Right lobe of liver (tissue), 6 donors: Measurements from ENCODE around the gene CACNA1F. TPM values are rescaled to one million over a fixed set of nuclear protein-coding genes. Genes with fewer than 3 reads are reported as not detected.

Source experiments
- ATAC-seq, 4 donors: fragments of 200-7000 bp; cut with Tn5 transposase; one replicate each; pipeline ENCODE4 v1.9.1; 2020; ENCODE audit warnings: mild to moderate bottlenecking in 4 of 4, moderate library complexity in 4 of 4
- DNase-seq, 3 donors: peaks; one replicate each; pipeline ENCODE4 v3.0.0-alpha.2; 2020
- H3K27ac ChIP-seq, 3 donors: fragments of 200-600 bp; one replicate each; pipeline ENCODE4 v1.8.0; 2022
- H3K27me3 ChIP-seq, 2 donors: fragments of 200-600 bp; one replicate each; pipeline ENCODE4 v1.8.0; 2022
- H3K36me3 ChIP-seq, 4 donors: fragments of 200-600 bp; sonication (generic) in 1 of 4; one replicate each; pipeline versions ENCODE4 v1.5.1 to v1.8.0; 2017 to 2022; ENCODE audit warnings: control low read depth in 1 of 4
- H3K4me1 ChIP-seq, 4 donors: fragments of 200-600 bp; sonication (generic) in 1 of 4; one replicate each; pipeline versions ENCODE4 v1.5.1 to v1.8.0; 2017 to 2022; ENCODE audit warnings: control low read depth in 1 of 4
- H3K4me3 ChIP-seq, 3 donors: fragments of 200-600 bp; one replicate each; pipeline ENCODE4 v1.8.0; 2022
- H3K9me3 ChIP-seq, 4 donors: fragments of 200-600 bp; sonication (generic) in 1 of 4; one replicate each; pipeline versions ENCODE4 v1.5.1 to v1.8.0; 2017 to 2022; ENCODE audit warnings: control low read depth in 1 of 4
- POLR2A ChIP-seq: fragments of 450-650 bp; IDR thresholded peaks from one replicate; pipeline ENCODE4 v1.6.1; 2017; ENCODE audit warnings: antibody characterized with exemption, mild to moderate bottlenecking
- WGBS: methylation state at CpG from one replicate; pipeline ENCODE4 v1.1.6; 2018; ENCODE audit warnings: low coverage, low lambda C conversion rate; ENCODE audit not compliant: insufficient coverage; ENCODE audit errors: missing lambda C conversion rate; 5-methylcytosine and 5-hydroxymethylcytosine counted together
- intact Hi-C, 2 donors: fragments of 100-400 bp; cut with DNase I; formaldehyde crosslinking; loops; one replicate each; pipeline versions ENCODE4 v1.11.2 to v1.14.1; 2022
- total RNA-seq, 6 experiments: library from RNA; depleted of rRNA in 2 of 6; stranded (reverse); fragments of >200 nt in 2 of 6; fragmentation: NEBNext Ultra II Directional in 3 of 6; extraction: Animal tissue kit (Norgen Biotek cat#: 25700) in 3 of 6; gene quantifications; one replicate each; pipeline versions ENCODE4 v1.1.0 to v1.2.4, GENCODE V29; 2016 to 2023
- TF ChIP-seq, protein P1 (sequence below), 4 donors: fragments of 200-600 bp in 3 of 4; fragments of 450-650 bp in 1 of 4; IDR thresholded peaks; one replicate each; pipeline versions ENCODE4 v1.5.1 to v1.8.0; 2016 to 2022; ENCODE audit warnings: antibody characterized with exemption in 4 of 4, mild to moderate bottlenecking in 2 of 4
- donor health status: DM: no; HTN: yes; CAD: no.
- donor health status: DM: no; HTN: no; CAD: no.
- donor health status: DM: no; HTN: no; CAD: no.
- donor health status: DM: no; HTN: yes; CAD: no.
- donor health status: DM: no; HTN: yes; CAD: no.

Gene CACNA1F
- total RNA-seq, 6 experiments from 2014 or later, result 0.06 TPM; not detected in 5

DNA sequence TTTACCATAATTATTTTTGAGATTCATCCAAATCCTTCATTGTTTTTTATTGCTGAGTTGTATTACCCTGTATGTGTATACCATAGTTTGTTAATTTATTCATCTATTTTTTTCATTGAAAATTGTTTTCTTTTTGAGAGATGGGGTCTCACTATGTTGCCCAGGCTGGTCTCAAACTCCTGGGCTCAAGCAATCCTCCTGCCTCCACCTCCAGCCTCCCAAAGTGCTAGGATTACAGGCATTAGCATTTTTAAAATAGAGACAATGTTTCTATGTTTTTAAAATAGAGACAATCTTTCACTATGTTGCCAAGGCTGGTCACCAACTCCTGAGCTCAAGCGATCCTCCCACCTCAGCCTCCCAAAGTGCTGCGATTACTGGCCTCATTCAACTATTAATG is 72.2 kb downstream of the CACNA1F start:
- intact Hi-C loops, result no loop called here
- WGBS, result 66% methylated on average over 2 of the region's 2 CpGs
- Histone ChIP-seq H3K4me1 (peaks cover 0 to 11% (median 4%) of the 10 kb centered on the region in 4 donors), H3K4me3 (no peak overlapping the region), H3K9me3 (no peaks in the 10 kb centered on the region), H3K27me3 (no peaks in the 10 kb centered on the region), H3K36me3 (no peaks in the 10 kb centered on the region), H3K27ac (no peak overlapping the region)
- ATAC-seq (no peak), DNase-seq (no peak)
- TF ChIP-seq, protein P1, sequence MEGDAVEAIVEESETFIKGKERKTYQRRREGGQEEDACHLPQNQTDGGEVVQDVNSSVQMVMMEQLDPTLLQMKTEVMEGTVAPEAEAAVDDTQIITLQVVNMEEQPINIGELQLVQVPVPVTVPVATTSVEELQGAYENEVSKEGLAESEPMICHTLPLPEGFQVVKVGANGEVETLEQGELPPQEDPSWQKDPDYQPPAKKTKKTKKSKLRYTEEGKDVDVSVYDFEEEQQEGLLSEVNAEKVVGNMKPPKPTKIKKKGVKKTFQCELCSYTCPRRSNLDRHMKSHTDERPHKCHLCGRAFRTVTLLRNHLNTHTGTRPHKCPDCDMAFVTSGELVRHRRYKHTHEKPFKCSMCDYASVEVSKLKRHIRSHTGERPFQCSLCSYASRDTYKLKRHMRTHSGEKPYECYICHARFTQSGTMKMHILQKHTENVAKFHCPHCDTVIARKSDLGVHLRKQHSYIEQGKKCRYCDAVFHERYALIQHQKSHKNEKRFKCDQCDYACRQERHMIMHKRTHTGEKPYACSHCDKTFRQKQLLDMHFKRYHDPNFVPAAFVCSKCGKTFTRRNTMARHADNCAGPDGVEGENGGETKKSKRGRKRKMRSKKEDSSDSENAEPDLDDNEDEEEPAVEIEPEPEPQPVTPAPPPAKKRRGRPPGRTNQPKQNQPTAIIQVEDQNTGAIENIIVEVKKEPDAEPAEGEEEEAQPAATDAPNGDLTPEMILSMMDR (IDR thresholded peaks at IDR 0.05), result no peak

DNA sequence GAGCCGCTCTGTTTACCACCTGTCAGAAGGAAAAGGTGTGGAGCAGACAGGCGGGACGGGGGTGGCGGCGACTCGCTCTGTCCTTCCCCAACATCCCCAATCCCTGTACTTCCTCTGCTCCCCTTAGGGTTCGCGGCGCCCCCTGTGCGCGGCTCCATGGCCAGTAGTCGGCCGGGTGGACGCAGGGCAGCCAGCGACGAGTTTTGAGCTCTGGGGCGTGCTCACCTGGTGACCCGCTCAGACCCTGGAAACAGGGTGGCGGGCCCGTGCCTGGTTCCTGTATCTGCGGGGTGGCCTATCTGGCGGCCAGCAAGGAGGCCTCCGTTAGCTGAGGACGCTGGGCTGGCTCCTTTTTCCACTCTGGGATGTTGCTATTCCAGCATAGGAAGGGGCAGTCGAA is 75.9 kb downstream of the CACNA1F start:
- no peaks in the 10 kb centered on the region for H3K36me3 ChIP-seq
- no peaks in the 10 kb centered on the region for H3K27me3 ChIP-seq
- no CpG with 5 or more reads among the region's 25 CpGs for WGBS
- H3K4me1 ChIP-seq, result peaks cover 0 to 11% (median 4%) of the 10 kb centered on the region in 4 donors
- no peak for ATAC-seq
- peak in 1 of 3 donors; percentile 55 for DNase-seq
- H3K4me3 ChIP-seq, result no peak overlapping the region
- no peak overlapping the region for H3K27ac ChIP-seq
- intact Hi-C loops, result no loop called here
- H3K9me3 ChIP-seq, result no peaks in the 10 kb centered on the region
- TF ChIP-seq POLR2A, result no peak
- TF ChIP-seq, protein P1 (IDR thresholded peaks at IDR 0.05), result no peak

DNA sequence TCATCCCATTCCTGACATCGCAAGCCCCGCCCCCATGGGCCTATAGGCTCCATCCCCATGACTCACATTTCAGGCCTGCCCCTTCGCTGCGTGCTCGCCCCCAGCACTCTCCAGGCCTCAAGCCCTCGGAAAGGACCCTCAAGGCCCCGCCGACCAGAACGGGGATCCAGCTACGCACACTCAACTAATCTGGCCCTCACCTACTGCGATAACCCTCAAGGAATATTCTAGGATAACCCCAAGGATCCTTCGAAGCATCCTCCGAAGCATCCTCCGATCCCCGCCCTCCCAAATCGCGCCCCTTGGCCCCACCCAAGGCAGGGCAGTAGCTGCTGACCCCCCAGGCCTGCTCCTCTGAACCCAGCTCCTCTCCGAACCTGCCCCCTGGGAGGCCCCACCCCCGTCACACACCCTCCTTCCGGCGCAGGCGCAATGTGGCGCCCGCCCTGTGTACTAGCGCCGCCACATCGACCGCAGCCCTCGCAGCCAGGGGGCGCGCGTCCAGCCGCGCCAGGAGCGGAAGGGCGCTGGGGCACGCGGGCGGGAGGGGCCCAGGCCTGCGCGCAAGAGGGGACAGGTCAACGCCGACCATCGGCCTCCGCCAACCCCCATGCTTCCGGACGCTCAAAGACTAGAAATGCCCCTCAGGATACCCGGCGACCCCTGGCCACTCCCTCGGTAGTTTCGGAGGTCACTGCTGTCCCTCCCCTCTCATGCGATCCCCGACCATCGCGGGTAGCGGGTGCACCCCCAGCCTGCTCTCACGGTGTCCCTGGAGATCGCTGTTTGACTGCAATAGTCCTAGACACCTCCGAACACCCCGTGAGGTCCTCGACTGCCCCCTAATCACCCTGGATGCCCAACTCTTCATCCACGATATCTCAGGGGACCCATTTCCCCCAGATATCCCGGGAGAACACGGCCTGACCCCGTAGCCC is 77.0 kb downstream of the CACNA1F start:
- H3K4me1 ChIP-seq, result peaks cover 0 to 11% (median 4%) of the 10 kb centered on the region in 4 donors
- peak overlapping the region; percentile 44 to 61 (median 56) for H3K4me3 ChIP-seq
- H3K36me3 ChIP-seq, result no peaks in the 10 kb centered on the region
- peak; percentile 26 for TF ChIP-seq POLR2A
- TF ChIP-seq, protein P1 (IDR thresholded peaks at IDR 0.05), result peak; percentile 61 to 83 (median 70)
- intact Hi-C loops, result no loop called here
- peak; percentile 91 to 92 (median 91) for DNase-seq
- H3K9me3 ChIP-seq, result no peaks in the 10 kb centered on the region
- 44% methylated on average over 24 of the region's 65 CpGs for WGBS
- ATAC-seq, result peak; percentile 94 to 97 (median 96)
- H3K27me3 ChIP-seq, result no peaks in the 10 kb centered on the region
- peak overlapping the region; percentile 68 to 86 (median 72) for H3K27ac ChIP-seq

DNA sequence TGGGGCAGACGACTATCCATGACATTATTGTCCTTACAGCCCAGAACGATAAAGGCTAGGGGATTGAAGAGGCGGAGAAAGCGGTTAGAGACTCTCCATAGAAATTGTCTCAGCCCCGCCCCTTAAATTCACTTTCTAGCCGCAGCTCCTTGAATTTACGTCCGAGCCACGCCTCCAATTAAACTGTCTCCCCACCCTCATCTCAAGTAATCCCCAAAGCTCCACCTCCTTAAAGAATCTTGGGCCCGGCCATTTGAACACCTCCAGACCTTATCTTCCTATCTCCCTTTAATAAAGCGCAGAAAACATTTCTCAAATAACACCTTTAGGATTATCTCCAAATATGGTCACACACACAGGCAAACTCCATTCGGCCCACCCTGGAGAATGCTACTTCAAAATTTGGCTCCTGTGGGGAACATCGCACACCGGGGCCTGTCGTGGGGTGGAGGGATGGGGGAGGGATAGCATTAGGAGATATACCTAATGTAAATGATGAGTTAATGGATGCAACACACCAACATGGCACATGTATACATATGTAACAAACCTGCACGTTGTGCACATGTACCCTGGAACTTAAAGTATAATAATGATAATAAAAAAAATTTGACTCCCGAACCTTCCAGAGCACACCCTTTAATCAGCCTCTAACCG is 77.8 kb downstream of the CACNA1F start:
- peak overlapping the region; percentile 44 to 61 (median 56) for H3K4me3 ChIP-seq
- DNase-seq (peak in 1 of 3 donors; percentile 26), ATAC-seq (no peak)
- H3K27ac ChIP-seq, result peak overlapping the region; percentile 68 to 86 (median 72)
- TF ChIP-seq, protein P1 (IDR thresholded peaks at IDR 0.05), result no peak
- H3K9me3 ChIP-seq, result no peaks in the 10 kb centered on the region
- H3K4me1 ChIP-seq, result peaks cover 0 to 5% (median 2%) of the 10 kb centered on the region in 4 donors
- 42% methylated on average over 16 of the region's 18 CpGs for WGBS
- H3K36me3 ChIP-seq, result no peaks in the 10 kb centered on the region
- no peaks in the 10 kb centered on the region for H3K27me3 ChIP-seq
- intact Hi-C loops, result no loop called here

Other genes with a start within 250 kb of the CACNA1F start
- 10 to 100 TPM; 15.3 to 32.1 (median 22.0) TPM for gene GRIPAP1, start 231.1 kb downstream of the CACNA1F start, total RNA-seq
- gene TFE3, start 190.0 kb downstream of the CACNA1F start, total RNA-seq, result 10 to 100 TPM; 14.9 to 43.3 (median 23.3) TPM
- 10 to 100 TPM in 1 of 6 experiments, 1 to 10 TPM in 5; 3.3 to 12.1 (median 4.5) TPM for gene CCDC120, start 174.3 kb downstream of the CACNA1F start, total RNA-seq
- 10 to 100 TPM in 1 of 6 experiments, 1 to 10 TPM in 5; 3.1 to 11.2 (median 5.1) TPM for gene PRAF2, start 159.3 kb downstream of the CACNA1F start, total RNA-seq
- 10 to 100 TPM; 31.8 to 65.2 (median 47.9) TPM for gene WDR45, start 153.5 kb downstream of the CACNA1F start, total RNA-seq
- 10 to 100 TPM in 3 of 6 experiments, 1 to 10 TPM in 3; 9.3 to 14.9 (median 10.2) TPM for gene GPKOW, start 109.6 kb downstream of the CACNA1F start, total RNA-seq
- gene MAGIX, start 70.6 kb downstream of the CACNA1F start, total RNA-seq, result 10 to 100 TPM in 4 of 6 experiments, 1 to 10 TPM in 2; 8.8 to 24.0 (median 18.4) TPM
- gene PLP2, start 61.4 kb downstream of the CACNA1F start, total RNA-seq, result 10 to 100 TPM in 4 of 6 experiments, 1 to 10 TPM in 2; 7.4 to 24.4 (median 14.5) TPM
- 1 to 10 TPM; 3.8 to 6.4 (median 5.0) TPM for gene PRICKLE3, start 47.0 kb downstream of the CACNA1F start, total RNA-seq
- under 1 TPM in 5 of 6 experiments, not detected in 1; 0.12 to 0.39 (median 0.27) TPM for gene SYP, start 33.1 kb downstream of the CACNA1F start, total RNA-seq
- 10 to 100 TPM in 1 of 6 experiments, 1 to 10 TPM in 5; 7.7 to 10.9 (median 8.7) TPM for gene CCDC22, start 2.1 kb upstream of the CACNA1F start, total RNA-seq
- gene FOXP3, start 31.4 kb upstream of the CACNA1F start, total RNA-seq, result 1 to 10 TPM in 1 of 6 experiments, under 1 TPM in 5; 0.18 to 1.2 (median 0.32) TPM
- gene PPP1R3F, start 36.5 kb upstream of the CACNA1F start, total RNA-seq, result 1 to 10 TPM; 1.6 to 4.0 (median 2.2) TPM
- gene GAGE10, start 70.3 kb upstream of the CACNA1F start, total RNA-seq, result not detected
- not detected for gene GAGE12J, start 88.7 kb upstream of the CACNA1F start, total RNA-seq
- gene GAGE13, start 98.2 kb upstream of the CACNA1F start, total RNA-seq, result not detected